H9 (cell line): ENCODE data around the gene RNPS1. TPM values are rescaled to one million over a fixed set of nuclear protein-coding genes. Genes with fewer than 3 reads are reported as not detected.
A peak's percentile ranks its signal among the peaks of the same experiment; 100 is the strongest.
"Not testable (repeated sequence)": the region's sequence is repeated elsewhere in the genome, so short reads cannot be mapped to it uniquely, and the experiment has no call there.

Source experiments
- DNase-seq: peaks from one replicate; pipeline ENCODE4 v3.0.0-alpha.2; 2017
- H2AFZ ChIP-seq: one replicate; pipeline ENCODE4 v1.6.1; 2013; ENCODE audit warnings: mild to moderate bottlenecking, low read length, control low read depth, moderate library complexity
- H2AK5ac ChIP-seq: 2 replicates; pipeline ENCODE4 v1.6.1; 2013; ENCODE audit warnings: low read length, control low read depth, mixed read lengths; ENCODE audit not compliant: insufficient read length
- H2BK120ac ChIP-seq: one replicate; pipeline ENCODE4 v1.6.1; 2013; ENCODE audit warnings: low read depth, mild to moderate bottlenecking, low read length, control low read depth, inconsistent platforms; ENCODE audit not compliant: poor library complexity, severe bottlenecking
- H2BK12ac ChIP-seq: 2 replicates; pipeline ENCODE4 v1.6.1; 2013; ENCODE audit warnings: low read length, control low read depth, mixed read lengths, low read depth; ENCODE audit not compliant: insufficient read length
- H2BK15ac ChIP-seq: 2 replicates; pipeline ENCODE4 v1.6.1; 2013; ENCODE audit warnings: low read depth, low read length, control low read depth
- H2BK20ac ChIP-seq: one replicate; pipeline ENCODE4 v1.6.1; 2013; ENCODE audit warnings: low read depth, mild to moderate bottlenecking, low read length, control low read depth, inconsistent platforms; ENCODE audit not compliant: poor library complexity, severe bottlenecking
- H2BK5ac ChIP-seq: 2 replicates; pipeline ENCODE4 v1.6.1; 2013; ENCODE audit warnings: low read length, control low read depth, mixed read lengths; ENCODE audit not compliant: insufficient read length
- H3K14ac ChIP-seq: 2 replicates; pipeline ENCODE4 v1.6.1; 2013; ENCODE audit warnings: low read length, control low read depth; ENCODE audit not compliant: insufficient read depth
- H3K18ac ChIP-seq: 2 replicates; pipeline ENCODE4 v1.6.1; 2013; ENCODE audit warnings: low read depth, mild to moderate bottlenecking, mixed read lengths, low read length, control low read depth; ENCODE audit not compliant: insufficient read length
- H3K23ac ChIP-seq: 2 replicates; pipeline ENCODE4 v1.6.1; 2013; ENCODE audit warnings: low read length, control low read depth, mixed read lengths, low read depth; ENCODE audit not compliant: insufficient read length
- H3K23me2 ChIP-seq: 2 replicates; pipeline ENCODE4 v1.6.1; 2013; ENCODE audit warnings: low read depth, mild to moderate bottlenecking, mixed read lengths, low read length, control low read depth; ENCODE audit not compliant: insufficient read length, poor library complexity, severe bottlenecking
- H3K27ac ChIP-seq: 2 replicates; pipeline ENCODE4 v1.5.1; 2013; ENCODE audit warnings: low read length, control low read depth, mixed read lengths, low read depth; ENCODE audit not compliant: insufficient read length
- H3K27me3 ChIP-seq: 2 replicates; pipeline ENCODE4 v1.6.1; 2013; ENCODE audit warnings: low read length, control low read depth, inconsistent platforms; ENCODE audit not compliant: insufficient read depth
- H3K4ac ChIP-seq: 2 replicates; pipeline ENCODE4 v1.6.1; 2013; ENCODE audit warnings: low read depth, mild to moderate bottlenecking, control low read depth, inconsistent platforms, low read length, moderate library complexity
- H3K4me1 ChIP-seq: 2 replicates; pipeline ENCODE4 v1.6.1; 2013; ENCODE audit warnings: low read length, control low read depth, inconsistent platforms; ENCODE audit not compliant: insufficient read depth
- H3K4me2 ChIP-seq: 2 replicates; pipeline ENCODE4 v1.6.1; 2013; ENCODE audit warnings: low read length, control low read depth, mixed read lengths; ENCODE audit not compliant: insufficient read length, insufficient read depth
- H3K56ac ChIP-seq: 2 replicates; pipeline ENCODE4 v1.6.1; 2013; ENCODE audit warnings: low read depth, mild to moderate bottlenecking, mixed read lengths, low read length, control low read depth; ENCODE audit not compliant: insufficient read length
- H3K79me1 ChIP-seq: 2 replicates; pipeline ENCODE4 v1.6.1; 2013; ENCODE audit warnings: low read depth, mild to moderate bottlenecking, moderate library complexity, low read length, control low read depth, inconsistent platforms; ENCODE audit not compliant: insufficient read depth, poor library complexity, severe bottlenecking
- H3K79me2 ChIP-seq: 2 replicates; pipeline ENCODE4 v1.6.1; 2013; ENCODE audit warnings: low read length, control low read depth, inconsistent platforms; ENCODE audit not compliant: insufficient read depth
- H3K9ac ChIP-seq: 2 replicates; pipeline ENCODE4 v1.6.1; 2013; ENCODE audit warnings: low read length, control low read depth, mixed read lengths; ENCODE audit not compliant: insufficient read length; ENCODE audit errors: extremely low read depth
- H3K9me3 ChIP-seq: one replicate; pipeline ENCODE4 v1.6.1; 2013; ENCODE audit warnings: low read depth, low read length, inconsistent platforms; ENCODE audit not compliant: control insufficient read depth
- H3T11ph ChIP-seq: one replicate; pipeline ENCODE4 v1.6.1; 2013; ENCODE audit warnings: mild to moderate bottlenecking, low read length, control low read depth, inconsistent platforms
- H4K20me1 ChIP-seq: one replicate; pipeline ENCODE4 v1.6.1; 2013; ENCODE audit not compliant: control insufficient read depth, insufficient read length, insufficient read depth
- H4K5ac ChIP-seq: 2 replicates; pipeline ENCODE4 v1.6.1; 2013; ENCODE audit warnings: low read depth, mild to moderate bottlenecking, mixed read lengths, low read length, control low read depth; ENCODE audit not compliant: insufficient read length
- H4K8ac ChIP-seq: replicated peaks from 2 replicates; pipeline ENCODE4 v1.6.1; 2013; ENCODE audit warnings: low read length, control low read depth, mixed read lengths, low read depth; ENCODE audit not compliant: insufficient read length
- H4K91ac ChIP-seq: 2 replicates; pipeline ENCODE4 v1.6.1; 2013; ENCODE audit warnings: low read depth, mild to moderate bottlenecking, moderate library complexity, mixed read lengths, low read length, control low read depth; ENCODE audit not compliant: insufficient read length
- H3K27ac Mint-ChIP-seq, 3 experiments: 2 replicates in 2 of 3; 3 replicates in 1 of 3; pipeline ENCODE4 v1.8.0; 2020 to 2021; ENCODE audit warnings: mixed read lengths in 3 of 3, mild to moderate bottlenecking in 1 of 3, moderate library complexity in 1 of 3
- H3K27me3 Mint-ChIP-seq: 2 replicates; pipeline ENCODE4 v1.8.0; 2021; ENCODE audit warnings: low read depth, mild to moderate bottlenecking, moderate library complexity, mixed read lengths
- H3K36me3 Mint-ChIP-seq, 3 experiments: 2 replicates in 2 of 3; 3 replicates in 1 of 3; pipeline ENCODE4 v1.8.0; 2020 to 2021; ENCODE audit warnings: low read depth in 3 of 3, mixed read lengths in 3 of 3; ENCODE audit not compliant: insufficient read depth in 1 of 3
- H3K4me1 Mint-ChIP-seq, 2 experiments: 2 replicates each; pipeline ENCODE4 v1.8.0; 2020; ENCODE audit warnings: mixed read lengths in 2 of 2
- H3K4me3 Mint-ChIP-seq, 2 experiments: 2 replicates in 1 of 2; 3 replicates in 1 of 2; pipeline ENCODE4 v1.8.0; 2020 to 2021; ENCODE audit warnings: mild to moderate bottlenecking in 2 of 2, mixed read lengths in 2 of 2, moderate library complexity in 1 of 2
- H3K9me3 Mint-ChIP-seq, 2 experiments: 2 replicates in 1 of 2; 3 replicates in 1 of 2; pipeline ENCODE4 v1.8.0; 2020; ENCODE audit warnings: mild to moderate bottlenecking in 2 of 2, mixed read lengths in 2 of 2, moderate library complexity in 1 of 2
- CTCF ChIP-seq: fragments of 200-600 bp; sonication (generic); conservative IDR thresholded peaks from 3 replicates; pipeline ENCODE4 v1.8.0; 2021; ENCODE audit warnings: antibody characterized with exemption, mild to moderate bottlenecking
- WGBS: extraction: QIAGEN DNeasy Blood & Tissue Kit; methylation state at CpG from one replicate; pipeline ENCODE4 v1.1.7; 2013; ENCODE audit warnings: missing lambda C conversion rate, low lambda C conversion rate, mixed read lengths; ENCODE audit not compliant: insufficient read length; ENCODE audit errors: extremely low coverage; 5-methylcytosine and 5-hydroxymethylcytosine counted together
- total RNA-seq: library from RNA; stranded (reverse); gene quantifications from 2 replicates; pipeline ENCODE4 v1.2.1, GENCODE V29; 2021

Gene RNPS1
- total RNA-seq, 1 experiment from 2014 or later, result 384 TPM

- Mint-ChIP-seq H3K4me3 (peak overlapping the region; percentile 87 to 90), H3K9me3 (no peaks in the 10 kb centered on the region), H3K27ac (no peak overlapping the region), H3K36me3 (peaks cover 7 to 22% (median 21%) of the 10 kb centered on the region in 3 experiments; a peak in 6 of 7 replicates), H3K27me3 (peaks cover 3% of the 10 kb centered on the region; the same call in 1 of the 2 replicates), H3K4me1 (peaks cover 19 to 20% of the 10 kb centered on the region in 2 experiments)
- Histone ChIP-seq H2BK20ac (no peak overlapping the region), H3K56ac (no peak overlapping the region), H3T11ph (no peak overlapping the region), H3K4me2 (no peak overlapping the region), H3K9me3 (no peaks in the 10 kb centered on the region), H3K23ac (no peak overlapping the region), H3K79me1 (no peaks in the 10 kb centered on the region), H3K4ac (no peak overlapping the region), H3K27ac (no peak overlapping the region), H3K4me1 (peaks cover 2% of the 10 kb centered on the region; the same call in 1 of the 2 replicates), H4K5ac (no peak overlapping the region), H3K79me2 (peaks cover 22% of the 10 kb centered on the region), H3K9ac (no peak overlapping the region), H2BK15ac (no peak overlapping the region), H3K23me2 (no peaks in the 10 kb centered on the region), H2AK5ac (no peak overlapping the region), H2BK12ac (no peak overlapping the region), H2BK5ac (no peak overlapping the region), H3K18ac (no peak overlapping the region), H3K14ac (no peak overlapping the region), H4K91ac (no peak overlapping the region), H2BK120ac (no peak overlapping the region), H4K8ac (no peak overlapping the region), H3K27me3 (no peaks in the 10 kb centered on the region), H4K20me1 (no peaks in the 10 kb centered on the region), H2AFZ (no peak overlapping the region)
- DNase-seq, result no peak
- no peak for TF ChIP-seq CTCF
- WGBS, result no CpG with 5 or more reads among the region's 9 CpGs
Measured at GRCh38 chr16:2270070-2270462, 2.1 kb upstream of the RNPS1 start.

GRCh38 chr16:2267505-2267912 lies 417 bp downstream of the RNPS1 start:
- peak overlapping the region; percentile 87 to 90 for H3K4me3 Mint-ChIP-seq
- H3K27me3 ChIP-seq, H3K23ac ChIP-seq, H3K27me3 Mint-ChIP-seq, H2BK15ac ChIP-seq, H4K8ac ChIP-seq, H3K9me3 Mint-ChIP-seq, H2BK20ac ChIP-seq, H4K91ac ChIP-seq, H2BK12ac ChIP-seq, H2AK5ac ChIP-seq, H3K4me1 ChIP-seq, H2AFZ ChIP-seq, H2BK120ac ChIP-seq, H3K23me2 ChIP-seq, H3K9me3 ChIP-seq, H3T11ph ChIP-seq, H3K79me1 ChIP-seq, H4K20me1 ChIP-seq, DNase-seq: not testable (repeated sequence)
- peaks cover 29 to 44% (median 40%) of the 10 kb centered on the region in 3 experiments; a peak in 6 of 7 replicates for H3K36me3 Mint-ChIP-seq
- peaks cover 26% of the 10 kb centered on the region in 2 experiments for H3K4me1 Mint-ChIP-seq
- Histone ChIP-seq H3K4ac (peak overlapping the region; percentile 33), H3K27ac (peak overlapping the region; percentile 62), H4K5ac (peak overlapping the region; percentile 48), H3K18ac (peak overlapping the region; percentile 95), H3K56ac (peak overlapping the region; percentile 15), H3K9ac (peak overlapping the region; percentile 96), H3K14ac (peak overlapping the region; percentile 97), H2BK5ac (peak overlapping the region; percentile 86), H3K79me2 (peaks cover 39% of the 10 kb centered on the region), H3K4me2 (peak overlapping the region; percentile 47)
- WGBS, result no CpG with 5 or more reads among the region's 54 CpGs
- peak overlapping the region; percentile 98 to 100 (median 99) for H3K27ac Mint-ChIP-seq
